Measurements from ENCODE around the gene TBCEL. TPM values are rescaled to one million over a fixed set of nuclear protein-coding genes. Genes with fewer than 3 reads are reported as not detected.

Gene TBCEL, protein sequence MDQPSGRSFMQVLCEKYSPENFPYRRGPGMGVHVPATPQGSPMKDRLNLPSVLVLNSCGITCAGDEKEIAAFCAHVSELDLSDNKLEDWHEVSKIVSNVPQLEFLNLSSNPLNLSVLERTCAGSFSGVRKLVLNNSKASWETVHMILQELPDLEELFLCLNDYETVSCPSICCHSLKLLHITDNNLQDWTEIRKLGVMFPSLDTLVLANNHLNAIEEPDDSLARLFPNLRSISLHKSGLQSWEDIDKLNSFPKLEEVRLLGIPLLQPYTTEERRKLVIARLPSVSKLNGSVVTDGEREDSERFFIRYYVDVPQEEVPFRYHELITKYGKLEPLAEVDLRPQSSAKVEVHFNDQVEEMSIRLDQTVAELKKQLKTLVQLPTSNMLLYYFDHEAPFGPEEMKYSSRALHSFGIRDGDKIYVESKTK
- total RNA-seq: 10 to 100 TPM; 15.2 to 15.9 TPM

DNA sequence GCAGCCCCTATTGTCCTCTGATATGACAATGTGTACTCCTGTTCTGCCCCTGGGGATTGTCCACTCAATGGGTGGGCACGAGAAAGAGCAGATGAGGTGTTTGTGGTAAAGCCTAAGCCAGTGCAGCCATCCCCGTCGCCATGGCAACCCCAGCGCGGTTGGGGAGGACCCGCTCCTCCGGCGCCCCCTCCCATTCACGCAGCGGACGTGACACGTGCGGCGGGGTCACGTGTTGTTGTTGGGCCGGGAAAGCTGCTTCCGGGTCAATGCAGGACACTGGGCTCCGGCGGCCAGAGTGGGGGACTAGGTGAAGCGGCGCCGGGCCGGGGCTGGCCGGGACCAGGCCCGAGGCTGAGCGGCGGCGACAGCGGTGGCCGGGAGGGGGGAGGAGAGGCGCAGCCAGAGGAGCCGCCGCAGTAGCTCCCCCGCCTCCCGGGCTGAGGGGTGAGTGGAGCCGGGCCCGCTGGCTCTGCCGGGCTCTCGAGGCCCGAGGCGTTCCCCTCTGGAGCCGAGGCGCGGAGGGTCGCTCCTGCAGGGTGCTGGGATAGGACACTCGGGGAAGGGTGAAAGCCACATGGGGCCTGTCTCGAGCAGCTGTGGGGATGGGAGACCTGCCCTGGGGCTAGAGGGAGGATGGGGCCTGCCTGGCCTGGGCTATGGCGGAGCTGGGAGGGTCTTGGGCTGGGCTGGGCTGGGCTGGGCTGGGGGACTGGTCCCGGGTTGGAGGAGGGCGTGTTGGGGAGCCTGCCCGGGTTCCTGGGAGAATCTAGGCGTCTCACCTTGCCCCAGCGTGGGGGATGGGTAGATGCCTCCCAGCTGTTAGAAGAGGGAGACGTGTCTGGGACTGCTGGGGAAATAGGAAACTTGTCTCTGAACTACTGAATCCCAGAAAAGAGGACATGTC lies at the start of gene TBCEL:
Gene TBCEL, plus strand, starts transcription at position 255 of the 904 bp plus-strand sequence. CDS start 21,589 bp downstream, outside the sequence.
- H3K27me3 Mint-ChIP-seq: peaks cover 1 to 3% of the 10 kb centered on the region in 2 donors
- H3K4me1 Mint-ChIP-seq (ENCODE audit: low read depth in 2 of 2): peaks cover 24 to 26% of the 10 kb centered on the region in 2 donors
- ATAC-seq (peak; percentile 88 to 91), DNase-seq (ENCODE audit: low spot score) (peak; percentile 82)
- H3K27ac Mint-ChIP-seq: peak within 1 kb of the TSS; percentile 73 to 86
- peak within 1 kb of the TSS; percentile 83 for H3K4me3 Mint-ChIP-seq
- H3K9me3 Mint-ChIP-seq: no peaks in the 10 kb centered on the region
- no peaks in the 10 kb centered on the region for H3K36me3 Mint-ChIP-seq

GRCh38 chr11:120974466-120974865 lies 49.4 kb upstream of the TBCEL start:
- Mint-ChIP-seq H3K36me3 (no peaks in the 10 kb centered on the region), H3K4me1 (ENCODE audit: low read depth in 2 of 2) (no peaks in the 10 kb centered on the region), H3K27ac (no peak overlapping the region), H3K27me3 (peaks cover 23 to 25% of the 10 kb centered on the region in 2 donors), H3K9me3 (no peaks in the 10 kb centered on the region), H3K4me3 (no peak overlapping the region)
- DNase-seq (ENCODE audit: low spot score): no peak
- no peak for ATAC-seq

DNA sequence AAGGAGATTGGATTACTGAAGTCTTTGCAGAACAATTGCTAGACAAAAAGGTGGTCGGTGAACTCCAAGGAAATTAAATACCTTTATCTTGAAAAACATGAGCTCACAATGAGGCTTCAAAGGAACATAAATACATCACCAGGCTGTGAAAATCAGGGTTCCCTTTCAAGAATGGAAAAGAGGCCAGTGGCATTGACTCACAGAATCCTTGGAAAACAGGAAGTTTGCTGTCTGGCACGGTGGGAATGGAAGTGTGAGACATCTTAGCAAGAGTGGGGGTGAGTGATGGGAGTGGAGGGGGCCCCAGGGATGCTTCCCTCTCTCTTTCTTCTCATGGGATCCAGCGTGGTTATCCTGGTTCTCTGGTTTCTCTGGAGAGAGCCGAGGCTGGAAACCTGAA lies 48.9 kb upstream of the TBCEL start:
- no peak for ATAC-seq
- H3K27ac Mint-ChIP-seq: no peak overlapping the region
- H3K27me3 Mint-ChIP-seq: peaks cover 24 to 27% of the 10 kb centered on the region in 2 donors
- H3K9me3 Mint-ChIP-seq: no peaks in the 10 kb centered on the region
- H3K4me3 Mint-ChIP-seq: no peak overlapping the region
- H3K4me1 Mint-ChIP-seq (ENCODE audit: low read depth in 2 of 2): no peaks in the 10 kb centered on the region
- no peak for DNase-seq (ENCODE audit: low spot score)
- H3K36me3 Mint-ChIP-seq: no peaks in the 10 kb centered on the region

GRCh38 chr11:120977266-120978137 lies 46.4 kb upstream of the TBCEL start:
- no peak overlapping the region for H3K4me3 Mint-ChIP-seq
- no peak for DNase-seq (ENCODE audit: low spot score)
- H3K27ac Mint-ChIP-seq: no peak overlapping the region
- ATAC-seq: no peak
- peaks cover 23 to 27% of the 10 kb centered on the region in 2 donors for H3K27me3 Mint-ChIP-seq
- no peaks in the 10 kb centered on the region for H3K9me3 Mint-ChIP-seq
- no peaks in the 10 kb centered on the region for H3K36me3 Mint-ChIP-seq
- no peaks in the 10 kb centered on the region for H3K4me1 Mint-ChIP-seq (ENCODE audit: low read depth in 2 of 2)

DNA sequence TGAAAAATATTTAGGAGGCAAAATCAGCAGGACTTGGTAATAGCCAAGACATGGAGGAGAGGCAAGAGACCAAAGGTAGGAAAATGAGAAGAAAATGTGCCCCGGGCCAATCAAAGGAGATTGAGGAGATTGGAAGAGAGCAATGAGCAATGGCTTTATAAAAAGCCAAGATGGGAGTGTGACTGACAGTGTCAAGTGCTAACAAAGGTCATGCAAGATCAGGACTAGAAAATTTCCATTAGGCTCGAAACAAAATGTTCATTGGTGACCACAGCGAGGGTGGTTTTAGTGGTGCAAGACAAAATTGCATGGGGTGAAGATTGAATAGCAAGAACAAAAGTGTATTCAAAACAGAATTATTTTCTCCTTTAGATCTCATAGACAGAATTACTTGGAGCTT lies 45.2 kb upstream of the TBCEL start:
- DNase-seq (ENCODE audit: low spot score) (no peak), ATAC-seq (no peak)
- H3K27ac Mint-ChIP-seq: no peak overlapping the region
- H3K4me1 Mint-ChIP-seq (ENCODE audit: low read depth in 2 of 2): no peaks in the 10 kb centered on the region
- H3K9me3 Mint-ChIP-seq: no peaks in the 10 kb centered on the region
- no peaks in the 10 kb centered on the region for H3K36me3 Mint-ChIP-seq
- H3K4me3 Mint-ChIP-seq: no peak overlapping the region
- H3K27me3 Mint-ChIP-seq: peaks cover 33 to 37% of the 10 kb centered on the region in 2 donors

DNA sequence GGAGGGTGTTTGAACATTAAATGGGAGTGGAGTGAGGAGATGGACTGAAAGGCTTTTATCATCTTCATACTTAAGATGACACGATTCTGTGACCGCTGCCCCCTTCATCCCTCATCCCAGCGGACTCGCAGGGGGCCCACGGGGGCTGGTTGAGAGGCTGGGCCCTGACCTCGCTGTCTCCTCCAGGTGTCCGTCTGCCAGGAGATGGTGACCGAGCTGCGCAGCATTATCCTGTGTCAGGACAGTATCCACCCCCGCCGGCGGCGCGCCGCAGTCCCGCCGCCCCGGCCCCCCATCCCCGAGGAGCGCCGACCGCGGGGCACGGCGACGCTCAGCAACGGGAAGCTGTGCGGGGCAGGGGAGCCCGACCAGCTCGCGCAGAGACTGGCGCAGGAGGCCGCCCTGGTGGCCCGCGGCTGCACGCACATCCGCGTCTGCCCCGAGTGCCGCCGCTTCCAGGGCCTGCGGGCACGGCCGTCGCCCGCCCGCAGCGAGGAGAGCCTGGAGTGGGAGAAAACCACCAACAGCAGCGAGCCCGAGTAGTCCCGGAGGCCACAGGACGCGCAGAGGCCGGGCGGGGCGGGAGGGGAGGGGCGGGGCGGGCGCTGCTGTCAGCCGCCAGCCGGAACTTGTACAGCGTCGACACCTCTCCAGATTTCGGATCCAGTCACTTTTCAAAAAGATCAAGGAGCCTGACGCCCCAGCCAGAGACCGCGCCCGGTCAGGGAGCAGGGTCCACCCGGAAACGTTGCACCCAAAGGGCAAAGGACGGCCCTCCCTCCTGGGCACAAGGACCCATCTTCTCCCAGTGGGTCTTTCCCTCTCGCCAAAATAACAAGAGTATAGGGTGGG lies 38.0 kb upstream of the TBCEL start:
- DNase-seq (ENCODE audit: low spot score) (no peak), ATAC-seq (peak; percentile 86 to 88)
- Mint-ChIP-seq H3K27ac (no peak overlapping the region), H3K4me1 (ENCODE audit: low read depth in 2 of 2) (peaks cover 8 to 14% of the 10 kb centered on the region in 2 donors), H3K4me3 (peak overlapping the region; percentile 82), H3K36me3 (no peaks in the 10 kb centered on the region), H3K27me3 (peaks cover 25 to 30% of the 10 kb centered on the region in 2 donors), H3K9me3 (no peaks in the 10 kb centered on the region)

DNA sequence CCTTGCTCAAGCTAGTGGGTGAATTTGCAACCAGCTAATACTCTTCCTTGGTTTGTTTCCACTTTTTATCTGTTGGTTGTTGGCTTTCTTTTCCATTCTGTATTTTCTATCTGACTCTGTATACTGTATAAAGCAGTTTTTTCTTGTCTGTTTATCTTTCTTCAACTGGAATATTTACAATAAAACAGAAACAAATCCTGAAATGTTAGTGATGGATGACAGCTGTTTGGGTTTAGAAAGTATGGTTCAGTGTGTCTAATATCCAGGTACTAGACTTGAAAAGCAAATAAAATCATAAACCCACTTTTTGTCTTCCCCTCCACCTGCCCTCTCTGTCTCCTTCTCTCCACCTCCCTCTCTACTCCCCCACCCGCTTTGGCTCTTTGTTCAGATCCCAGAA lies 35.3 kb upstream of the TBCEL start:
- DNase-seq (ENCODE audit: low spot score) (no peak), ATAC-seq (no peak)
- peaks cover 13 to 16% of the 10 kb centered on the region in 2 donors for H3K27me3 Mint-ChIP-seq
- no peaks in the 10 kb centered on the region for H3K36me3 Mint-ChIP-seq
- H3K4me1 Mint-ChIP-seq (ENCODE audit: low read depth in 2 of 2): peaks cover 8 to 14% of the 10 kb centered on the region in 2 donors
- no peak overlapping the region for H3K4me3 Mint-ChIP-seq
- no peak overlapping the region for H3K27ac Mint-ChIP-seq
- no peaks in the 10 kb centered on the region for H3K9me3 Mint-ChIP-seq

DNA sequence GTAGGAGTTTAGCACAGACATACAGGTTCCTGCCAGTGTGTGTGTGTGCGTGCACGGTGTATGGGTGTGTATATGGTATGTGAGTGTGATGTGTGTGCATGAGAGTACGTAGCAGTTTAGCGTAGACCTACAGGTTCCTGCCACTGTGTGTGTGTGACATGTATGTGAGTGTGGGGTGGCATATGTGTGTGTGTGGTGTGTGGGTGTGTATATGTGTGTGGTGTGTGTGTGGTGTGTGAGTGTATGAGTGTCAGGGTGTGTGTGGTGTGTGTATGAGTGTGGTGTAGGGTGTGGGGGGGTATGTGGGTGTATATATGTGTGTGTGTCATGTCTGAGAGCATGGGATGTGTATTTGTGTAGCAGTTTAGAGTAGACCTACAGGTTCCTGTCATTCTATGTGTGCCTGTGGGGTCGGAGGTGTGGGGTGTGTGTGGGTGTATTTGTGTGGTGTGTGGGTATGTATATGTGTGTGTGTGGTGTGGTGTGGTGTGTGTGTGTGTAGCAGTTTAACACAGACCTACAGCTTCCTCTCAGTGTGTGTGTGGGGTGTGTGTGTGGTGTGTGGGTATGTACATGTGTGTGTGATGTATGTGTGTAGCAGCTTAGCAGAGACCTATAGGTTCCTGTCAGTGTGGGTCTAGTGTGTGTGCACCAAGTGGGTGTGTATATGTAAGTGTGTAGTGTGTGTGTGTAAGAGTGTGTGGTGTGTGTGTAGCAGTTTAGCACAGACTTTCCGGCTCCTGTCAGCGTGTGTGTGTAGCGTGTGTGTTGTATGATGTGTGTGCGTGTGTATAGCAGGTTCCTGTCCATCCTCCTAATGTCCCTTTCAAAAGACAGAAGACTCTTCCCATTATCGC lies 31.8 kb upstream of the TBCEL start:
- DNase-seq (ENCODE audit: low spot score) (no peak), ATAC-seq (peak; percentile 17 to 65)
- peaks cover 4 to 15% of the 10 kb centered on the region in 2 donors for H3K27me3 Mint-ChIP-seq
- no peak overlapping the region for H3K4me3 Mint-ChIP-seq
- no peak overlapping the region for H3K27ac Mint-ChIP-seq
- H3K9me3 Mint-ChIP-seq: no peaks in the 10 kb centered on the region
- H3K4me1 Mint-ChIP-seq (ENCODE audit: low read depth in 2 of 2): peaks cover 0 to 2% of the 10 kb centered on the region in 2 donors
- no peaks in the 10 kb centered on the region for H3K36me3 Mint-ChIP-seq

DNA sequence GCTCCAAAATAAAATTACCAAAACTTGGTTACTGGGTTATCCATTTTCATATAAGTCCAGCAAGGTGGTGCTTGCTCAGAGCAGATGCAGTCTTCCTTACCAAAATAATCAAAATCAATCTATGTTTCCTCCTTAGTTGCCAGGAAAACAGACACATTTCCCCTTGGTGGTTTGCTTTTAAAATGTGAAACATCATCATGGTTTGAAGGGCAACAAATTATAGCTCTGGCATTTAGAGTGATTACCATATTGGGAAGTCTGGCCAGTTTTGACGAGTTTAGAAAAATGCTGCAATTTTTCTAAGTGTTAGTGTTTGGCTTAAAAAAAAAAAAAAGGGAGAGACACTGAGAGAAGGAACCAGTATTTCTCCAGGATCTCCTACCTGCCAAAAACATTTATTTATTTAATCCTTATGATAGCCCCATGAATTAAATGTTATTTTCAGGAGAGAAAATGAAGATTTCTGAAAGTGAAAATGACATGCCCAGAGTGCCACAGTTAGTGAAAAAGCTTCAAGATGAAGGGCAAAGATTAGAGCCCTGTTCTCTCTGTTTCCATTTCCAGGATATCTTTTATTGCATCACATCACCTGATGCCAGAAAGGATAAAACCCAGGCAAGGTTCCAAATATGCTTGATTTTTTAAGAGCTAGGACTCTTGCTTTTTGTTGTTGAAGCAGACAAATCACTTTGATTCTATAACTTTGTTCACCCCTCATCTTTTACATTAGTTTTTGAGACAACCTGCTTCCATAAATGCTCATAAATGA lies 29.6 kb upstream of the TBCEL start:
- Mint-ChIP-seq H3K9me3 (no peaks in the 10 kb centered on the region), H3K4me3 (no peak overlapping the region), H3K36me3 (no peaks in the 10 kb centered on the region), H3K4me1 (ENCODE audit: low read depth in 2 of 2) (no peaks in the 10 kb centered on the region), H3K27ac (no peak overlapping the region), H3K27me3 (peaks cover 5 to 27% of the 10 kb centered on the region in 2 donors)
- no peak for DNase-seq (ENCODE audit: low spot score)
- ATAC-seq: no peak

- no peak overlapping the region for H3K27ac Mint-ChIP-seq
- H3K4me3 Mint-ChIP-seq: no peak overlapping the region
- DNase-seq (ENCODE audit: low spot score): no peak
- H3K9me3 Mint-ChIP-seq: no peaks in the 10 kb centered on the region
- H3K27me3 Mint-ChIP-seq: peaks cover 5 to 27% of the 10 kb centered on the region in 2 donors
- no peaks in the 10 kb centered on the region for H3K4me1 Mint-ChIP-seq (ENCODE audit: low read depth in 2 of 2)
- H3K36me3 Mint-ChIP-seq: no peaks in the 10 kb centered on the region
- no peak for ATAC-seq
Measured at GRCh38 chr11:120995184-120995583, 28.7 kb upstream of the TBCEL start.

DNA sequence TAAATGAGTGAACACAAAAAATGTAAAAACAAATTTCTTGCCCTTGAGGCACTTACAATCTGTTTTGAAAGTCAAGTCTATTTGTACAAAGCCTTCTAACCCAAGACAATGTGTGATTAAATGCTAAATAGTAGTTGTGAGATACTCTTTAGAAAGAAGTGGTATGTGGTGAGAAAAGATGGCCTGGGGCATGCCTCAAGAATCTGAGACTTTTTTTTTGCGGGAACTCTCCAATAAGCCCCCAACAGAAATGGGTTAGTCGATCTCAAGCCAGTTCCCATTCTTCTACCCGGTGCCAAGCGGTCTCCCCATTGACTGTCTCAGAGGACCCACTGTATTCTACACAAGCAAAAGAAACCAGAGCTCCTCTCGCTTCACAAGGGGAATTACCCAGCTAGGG lies 26.9 kb upstream of the TBCEL start:
- Mint-ChIP-seq H3K27me3 (peaks cover 12 to 26% of the 10 kb centered on the region in 2 donors), H3K27ac (no peak overlapping the region), H3K36me3 (no peaks in the 10 kb centered on the region), H3K4me1 (ENCODE audit: low read depth in 2 of 2) (no peaks in the 10 kb centered on the region), H3K9me3 (no peaks in the 10 kb centered on the region), H3K4me3 (no peak overlapping the region)
- ATAC-seq: no peak
- no peak for DNase-seq (ENCODE audit: low spot score)

All from natural killer cell treated with Interleukin-12 subunit alpha and Interleukin-12 subunit beta and Interleukin-15 and Interleukin-18, amount 100 ng/mL, for 72 hours (primary cell).